ENCODE data around the gene GAL. TPM values are rescaled to one million over a fixed set of nuclear protein-coding genes. Genes with fewer than 3 reads are reported as not detected.
A peak's percentile ranks its signal among the peaks of the same experiment; 100 is the strongest.

GAL gene
- total RNA-seq, 1 experiment from 2014 or later, result 72.6 TPM

DNA sequence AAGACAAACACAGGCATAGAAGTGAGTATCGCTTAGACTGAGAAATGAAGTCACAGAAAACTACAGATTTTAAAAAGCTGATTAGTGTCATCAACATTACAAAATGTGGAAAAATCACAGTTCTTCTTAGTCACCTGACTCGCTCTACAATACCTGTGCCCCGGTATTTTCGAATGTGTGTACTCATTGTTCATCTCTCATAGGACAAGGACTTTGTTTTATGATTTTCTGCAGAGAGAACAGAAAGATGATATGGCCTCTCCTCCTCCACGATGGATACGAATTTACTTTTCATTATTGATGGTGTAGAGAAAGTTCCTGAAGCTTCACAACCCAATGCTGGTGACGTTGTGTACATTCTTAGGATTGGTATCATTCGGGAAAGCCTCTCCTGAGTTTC lies 29.4 kb upstream of the GAL start:
- Mint-ChIP-seq H3K27me3 (ENCODE audit: insufficient read depth, unreplicated experiment) (no peaks in the 10 kb centered on the region), H3K36me3 (ENCODE audit: insufficient read depth, unreplicated experiment) (no peaks in the 10 kb centered on the region), H3K4me3 (ENCODE audit: unreplicated experiment) (no peak overlapping the region), H3K9me3 (ENCODE audit: unreplicated experiment) (no peaks in the 10 kb centered on the region), H3K4me1 (ENCODE audit: low read depth, unreplicated experiment) (no peaks in the 10 kb centered on the region), H3K27ac (ENCODE audit: unreplicated experiment) (no peak overlapping the region)
- Histone ChIP-seq H3K9me3 (peaks cover 4% of the 10 kb centered on the region; the same call in 1 of the 2 replicates), H3K27me3 (replicated peaks; ENCODE audit: control insufficient read depth, insufficient read depth, low read length) (no peaks in the 10 kb centered on the region; the same call in 1 of the 2 replicates), H3K4me3 (ENCODE audit: low read depth, low read length) (no peak overlapping the region), H3K4me1 (no peaks in the 10 kb centered on the region), H3K36me3 (ENCODE audit: control insufficient read depth, insufficient read depth, low read length) (no peaks in the 10 kb centered on the region)
- no peak for DNase-seq
- no TSS peak for BruUV-seq (replicated peaks)
- TF ChIP-seq, protein P1, sequence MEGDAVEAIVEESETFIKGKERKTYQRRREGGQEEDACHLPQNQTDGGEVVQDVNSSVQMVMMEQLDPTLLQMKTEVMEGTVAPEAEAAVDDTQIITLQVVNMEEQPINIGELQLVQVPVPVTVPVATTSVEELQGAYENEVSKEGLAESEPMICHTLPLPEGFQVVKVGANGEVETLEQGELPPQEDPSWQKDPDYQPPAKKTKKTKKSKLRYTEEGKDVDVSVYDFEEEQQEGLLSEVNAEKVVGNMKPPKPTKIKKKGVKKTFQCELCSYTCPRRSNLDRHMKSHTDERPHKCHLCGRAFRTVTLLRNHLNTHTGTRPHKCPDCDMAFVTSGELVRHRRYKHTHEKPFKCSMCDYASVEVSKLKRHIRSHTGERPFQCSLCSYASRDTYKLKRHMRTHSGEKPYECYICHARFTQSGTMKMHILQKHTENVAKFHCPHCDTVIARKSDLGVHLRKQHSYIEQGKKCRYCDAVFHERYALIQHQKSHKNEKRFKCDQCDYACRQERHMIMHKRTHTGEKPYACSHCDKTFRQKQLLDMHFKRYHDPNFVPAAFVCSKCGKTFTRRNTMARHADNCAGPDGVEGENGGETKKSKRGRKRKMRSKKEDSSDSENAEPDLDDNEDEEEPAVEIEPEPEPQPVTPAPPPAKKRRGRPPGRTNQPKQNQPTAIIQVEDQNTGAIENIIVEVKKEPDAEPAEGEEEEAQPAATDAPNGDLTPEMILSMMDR (IDR thresholded peaks at IDR 0.05; ENCODE audit: insufficient read depth in 1 of 2, low read depth in 1 of 2, low read length in 1 of 2, severe bottlenecking in 1 of 2, unreplicated experiment in 1 of 2), result no peak
- POLR2A ChIA-PET, result interaction anchor here (0.6 kb wide), 1 partner anchor 30 kb away, joined by 12 read pairs; no protein-coding TSS in a partner anchor
- CTCF ChIA-PET, result no interaction called here
- intact Hi-C loops (cut with micrococcal nuclease; ENCODE audit: unreplicated experiment), result no loop called here

DNA sequence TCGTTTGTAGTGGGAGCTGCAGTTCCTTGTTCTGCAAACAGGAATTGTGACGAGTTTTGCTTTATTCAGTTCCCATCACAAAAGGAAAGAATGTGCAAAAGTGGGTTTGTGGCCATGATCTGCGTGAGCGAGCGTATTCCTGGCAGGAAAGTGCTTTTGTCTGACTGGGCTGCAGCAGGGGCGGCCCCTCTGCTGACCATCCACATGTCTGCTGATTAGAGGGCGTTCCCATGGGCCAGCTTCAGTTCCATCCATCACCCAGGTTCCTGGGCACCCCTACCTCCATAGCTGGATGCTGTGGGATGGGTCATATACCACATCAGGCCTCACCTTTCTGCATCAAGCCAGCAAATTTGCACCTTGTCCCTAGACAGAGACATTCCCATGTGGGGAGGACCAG lies 28.9 kb upstream of the GAL start:
- POLR2A ChIA-PET, result no interaction called here

DNA sequence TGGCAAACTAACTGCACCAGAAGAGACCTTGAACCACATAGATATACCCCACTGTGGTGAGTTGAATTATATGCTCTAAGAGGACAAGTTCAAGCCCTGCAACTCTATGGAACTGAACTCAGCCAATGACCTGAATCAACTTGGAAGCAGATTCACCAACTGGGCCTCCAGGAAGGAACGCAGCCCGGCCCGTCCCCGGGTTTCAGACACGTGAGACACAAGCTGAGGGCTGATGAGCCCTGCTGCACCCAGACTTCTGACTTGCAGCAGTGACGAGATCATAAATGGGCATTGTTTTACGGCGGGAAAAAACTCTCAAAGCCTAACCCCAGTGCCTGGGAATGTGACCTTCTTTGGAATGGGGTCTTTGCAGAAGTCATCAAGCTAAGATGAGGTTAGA lies 28.5 kb upstream of the GAL start:
- Mint-ChIP-seq H3K36me3 (ENCODE audit: insufficient read depth, unreplicated experiment) (no peaks in the 10 kb centered on the region), H3K4me3 (ENCODE audit: unreplicated experiment) (no peak overlapping the region), H3K27ac (ENCODE audit: unreplicated experiment) (no peak overlapping the region), H3K4me1 (ENCODE audit: low read depth, unreplicated experiment) (no peaks in the 10 kb centered on the region), H3K27me3 (ENCODE audit: insufficient read depth, unreplicated experiment) (peaks cover 3% of the 10 kb centered on the region), H3K9me3 (ENCODE audit: unreplicated experiment) (no peaks in the 10 kb centered on the region)
- Histone ChIP-seq H3K4me3 (ENCODE audit: low read depth, low read length) (no peak overlapping the region), H3K36me3 (ENCODE audit: control insufficient read depth, insufficient read depth, low read length) (no peaks in the 10 kb centered on the region), H3K9me3 (peaks cover 4% of the 10 kb centered on the region; the same call in 1 of the 2 replicates), H3K4me1 (no peaks in the 10 kb centered on the region), H3K27me3 (replicated peaks; ENCODE audit: control insufficient read depth, insufficient read depth, low read length) (no peaks in the 10 kb centered on the region; the same call in 1 of the 2 replicates)
- POLR2A ChIA-PET, result no interaction called here
- CTCF ChIA-PET, result no interaction called here
- intact Hi-C loops (cut with micrococcal nuclease; ENCODE audit: unreplicated experiment), result no loop called here
- no TSS peak for BruUV-seq (replicated peaks)
- peak in 1 of 2 experiments; percentile 20 for DNase-seq
- TF ChIP-seq, protein P1 (IDR thresholded peaks at IDR 0.05; ENCODE audit: insufficient read depth in 1 of 2, low read depth in 1 of 2, low read length in 1 of 2, severe bottlenecking in 1 of 2, unreplicated experiment in 1 of 2), result no peak

More for the DNA sequence above, 28.9 kb upstream of the GAL start:
- peak in 1 of 2 experiments; percentile 21 for DNase-seq
- TF ChIP-seq, protein P1 (IDR thresholded peaks at IDR 0.05; ENCODE audit: insufficient read depth in 1 of 2, low read depth in 1 of 2, low read length in 1 of 2, severe bottlenecking in 1 of 2, unreplicated experiment in 1 of 2), result no peak
- no peak overlapping the region for H3K4me3 Mint-ChIP-seq (ENCODE audit: unreplicated experiment)
- H3K9me3 Mint-ChIP-seq (ENCODE audit: unreplicated experiment), result no peaks in the 10 kb centered on the region
- intact Hi-C loops (cut with micrococcal nuclease; ENCODE audit: unreplicated experiment), result no loop called here
- H3K27me3 Mint-ChIP-seq (ENCODE audit: insufficient read depth, unreplicated experiment), result peaks cover under 1% of the 10 kb centered on the region
- no peak overlapping the region for H3K27ac Mint-ChIP-seq (ENCODE audit: unreplicated experiment)
- no TSS peak for BruUV-seq (replicated peaks)
- H3K36me3 ChIP-seq (ENCODE audit: control insufficient read depth, insufficient read depth, low read length), result no peaks in the 10 kb centered on the region
- H3K27me3 ChIP-seq (replicated peaks; ENCODE audit: control insufficient read depth, insufficient read depth, low read length), result no peaks in the 10 kb centered on the region; the same call in 1 of the 2 replicates
- H3K4me1 Mint-ChIP-seq (ENCODE audit: low read depth, unreplicated experiment), result no peaks in the 10 kb centered on the region
- peaks cover 4% of the 10 kb centered on the region; the same call in 1 of the 2 replicates for H3K9me3 ChIP-seq
- CTCF ChIA-PET, result no interaction called here
- no peaks in the 10 kb centered on the region for H3K36me3 Mint-ChIP-seq (ENCODE audit: insufficient read depth, unreplicated experiment)
- no peak overlapping the region for H3K4me3 ChIP-seq (ENCODE audit: low read depth, low read length)
- H3K4me1 ChIP-seq, result no peaks in the 10 kb centered on the region
